Astrocyte of the spinal cord (primary cell): ENCODE results near the gene ARHGAP5.

Experiments
- DNase-seq: peaks from one replicate; pipeline ENCODE4 v3.0.0; 2011; ENCODE audit warnings: low read depth, low spot score
- H3K4me3 ChIP-seq: 2 replicates; pipeline ENCODE4 v1.5.1; 2011; ENCODE audit warnings: low read depth, mild to moderate bottlenecking, low read length, moderate library complexity
- in situ Hi-C: cut with HindIII; loops from 2 replicates; pipeline ENCODE4 v1.10.0; 2017; ENCODE audit warnings: low sequenced_read_pairs
- TF ChIP-seq, protein P1 (sequence below): IDR thresholded peaks from 2 replicates; pipeline ENCODE4 v1.5.1; 2012; ENCODE audit warnings: low read depth, mild to moderate bottlenecking, low read length, inconsistent platforms

The ARHGAP5 gene

GRCh38 chr14:32134448-32135097 lies 57.5 kb downstream of the ARHGAP5 start:
- in situ Hi-C loops, result no loop called here
- TF ChIP-seq, protein P1, sequence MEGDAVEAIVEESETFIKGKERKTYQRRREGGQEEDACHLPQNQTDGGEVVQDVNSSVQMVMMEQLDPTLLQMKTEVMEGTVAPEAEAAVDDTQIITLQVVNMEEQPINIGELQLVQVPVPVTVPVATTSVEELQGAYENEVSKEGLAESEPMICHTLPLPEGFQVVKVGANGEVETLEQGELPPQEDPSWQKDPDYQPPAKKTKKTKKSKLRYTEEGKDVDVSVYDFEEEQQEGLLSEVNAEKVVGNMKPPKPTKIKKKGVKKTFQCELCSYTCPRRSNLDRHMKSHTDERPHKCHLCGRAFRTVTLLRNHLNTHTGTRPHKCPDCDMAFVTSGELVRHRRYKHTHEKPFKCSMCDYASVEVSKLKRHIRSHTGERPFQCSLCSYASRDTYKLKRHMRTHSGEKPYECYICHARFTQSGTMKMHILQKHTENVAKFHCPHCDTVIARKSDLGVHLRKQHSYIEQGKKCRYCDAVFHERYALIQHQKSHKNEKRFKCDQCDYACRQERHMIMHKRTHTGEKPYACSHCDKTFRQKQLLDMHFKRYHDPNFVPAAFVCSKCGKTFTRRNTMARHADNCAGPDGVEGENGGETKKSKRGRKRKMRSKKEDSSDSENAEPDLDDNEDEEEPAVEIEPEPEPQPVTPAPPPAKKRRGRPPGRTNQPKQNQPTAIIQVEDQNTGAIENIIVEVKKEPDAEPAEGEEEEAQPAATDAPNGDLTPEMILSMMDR, result no peak
- peak; percentile 15 for DNase-seq
- H3K4me3 ChIP-seq, result no peak overlapping the region

- TF ChIP-seq, protein P1, result no peak
- in situ Hi-C loops, result no loop called here
- DNase-seq, result no peak
- H3K4me3 ChIP-seq, result no peak overlapping the region
Observed at GRCh38 chr14:32136027-32136825, 59.1 kb downstream of the ARHGAP5 start.

- no peak overlapping the region for H3K4me3 ChIP-seq
- no peak for DNase-seq
- in situ Hi-C loops, result no loop called here
- TF ChIP-seq, protein P1, result no peak
Observed at GRCh38 chr14:32137313-32137712, 60.2 kb downstream of the ARHGAP5 start.

DNA sequence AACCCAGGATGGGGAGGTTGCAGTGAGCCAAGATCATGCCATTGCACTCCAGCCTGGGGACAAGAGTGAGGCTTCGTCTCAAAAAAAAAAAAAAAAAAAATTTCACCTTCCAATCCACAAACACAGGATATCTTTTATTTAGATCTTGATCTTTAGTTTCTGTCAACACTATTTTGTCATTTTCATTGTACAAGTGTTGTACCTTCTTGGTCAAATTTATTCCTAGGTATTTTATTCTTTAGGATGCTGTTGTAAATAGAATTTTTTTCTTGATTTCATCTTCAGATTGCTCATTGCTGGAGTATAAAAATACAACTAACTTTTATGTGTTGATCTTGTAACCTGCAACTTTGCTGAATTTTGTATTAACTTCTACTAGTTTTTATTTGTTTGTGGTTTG lies 60.8 kb downstream of the ARHGAP5 start:
- TF ChIP-seq, protein P1, result no peak
- in situ Hi-C loops, result no loop called here
- no peak overlapping the region for H3K4me3 ChIP-seq

GRCh38 chr14:32142341-32142740 lies 65.2 kb downstream of the ARHGAP5 start:
- no peak overlapping the region for H3K4me3 ChIP-seq
- in situ Hi-C loops, result no loop called here
- TF ChIP-seq, protein P1, result no peak
- no peak for DNase-seq

More for the DNA sequence above, 60.8 kb downstream of the ARHGAP5 start:
- no peak for DNase-seq

DNA sequence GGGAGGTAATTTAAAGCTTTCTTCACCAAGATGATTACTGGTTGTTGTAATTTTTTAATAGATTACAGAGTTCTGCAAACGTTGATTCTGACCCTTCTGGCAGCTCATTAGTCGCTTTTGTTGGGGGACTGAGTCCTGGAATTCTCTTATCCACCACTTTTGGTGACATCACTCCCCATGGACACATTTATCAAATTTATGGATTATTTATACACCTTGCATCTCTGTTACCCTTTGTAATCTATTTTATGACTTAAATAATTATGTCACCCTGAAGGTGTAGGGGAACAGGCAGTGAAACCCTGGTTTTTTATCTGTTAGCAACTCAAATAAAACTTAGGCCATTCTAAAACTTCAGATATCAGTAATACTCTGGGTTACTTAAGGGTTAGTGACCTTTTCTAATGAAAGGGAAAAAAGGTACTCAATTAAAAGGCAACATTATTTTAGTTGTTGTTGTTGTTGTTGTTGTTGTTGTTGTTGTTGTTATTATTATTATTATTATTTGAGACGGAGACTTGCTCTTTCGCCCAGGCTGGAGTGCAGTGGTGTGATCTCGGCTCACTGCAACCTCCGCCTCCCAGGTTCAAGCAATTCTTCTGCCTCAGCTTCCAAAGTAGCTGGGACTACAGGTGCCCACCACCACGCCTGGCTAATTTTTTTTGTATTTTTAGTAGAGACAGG lies 65.8 kb downstream of the ARHGAP5 start:
- TF ChIP-seq, protein P1, result no peak
- in situ Hi-C loops, result no loop called here
- no peak for DNase-seq
- H3K4me3 ChIP-seq, result no peak overlapping the region
